ENCODE data around the gene EIF3M. TPM values are rescaled to one million over a fixed set of nuclear protein-coding genes. Genes with fewer than 3 reads are reported as not detected.
A peak's percentile ranks its signal among the peaks of the same experiment; 100 is the strongest.

Gene EIF3M
- total and polyA plus RNA-seq, 10 donors = 171 to 468 (median 254) TPM

DNA sequence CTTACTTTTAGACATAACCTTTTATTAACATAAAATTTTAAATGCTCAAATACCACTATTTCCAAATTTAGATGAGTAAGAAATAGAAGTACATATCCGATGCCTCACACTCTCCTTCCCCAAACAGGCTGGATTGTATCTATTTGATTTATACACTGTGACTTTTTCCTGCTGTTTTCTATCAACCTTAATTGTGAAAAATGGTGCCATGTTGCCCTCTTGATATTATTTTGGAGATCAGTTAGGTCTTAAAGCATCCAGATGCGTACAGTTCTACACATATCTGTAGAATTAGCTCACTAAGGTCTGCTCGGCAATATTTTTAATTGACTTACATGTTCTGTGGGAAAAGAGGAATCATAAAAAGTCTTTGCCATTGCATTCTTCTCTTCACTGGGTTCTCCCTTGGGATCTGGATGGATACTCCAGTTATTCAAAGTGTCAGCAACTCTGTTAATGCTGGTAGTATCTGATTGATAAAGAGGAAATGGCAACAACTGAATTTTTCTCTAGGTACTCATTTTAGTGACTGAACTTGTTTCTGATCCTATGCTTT is 27.2 kb downstream of the EIF3M start:
- whole genome bisulfite sequencing, 5 donors = 80 to 91% (median 85%) methylated on average over 3 of the region's 3 CpGs
- H3K9me3 ChIP-seq = peaks cover 0 to 18% (median 4%) of the 10 kb centered on the region in 8 donors
- intact Hi-C loops (cut with DNase I; ENCODE audit: low total_unique reads) = no loop called here
- peaks cover 0 to 9% (median 3%) of the 10 kb centered on the region in 6 donors for H3K36me3 ChIP-seq
- H3K27ac ChIP-seq = peak overlapping the region in 2 of 8 donors; percentile 16 to 21
- no peak for DNase-seq
- TF ChIP-seq POLR2A (IDR thresholded peaks at IDR 0.05) (no peak), POLR2AphosphoS5 (IDR thresholded peaks at IDR 0.05) (no peak)
- TF ChIP-seq, protein P1, sequence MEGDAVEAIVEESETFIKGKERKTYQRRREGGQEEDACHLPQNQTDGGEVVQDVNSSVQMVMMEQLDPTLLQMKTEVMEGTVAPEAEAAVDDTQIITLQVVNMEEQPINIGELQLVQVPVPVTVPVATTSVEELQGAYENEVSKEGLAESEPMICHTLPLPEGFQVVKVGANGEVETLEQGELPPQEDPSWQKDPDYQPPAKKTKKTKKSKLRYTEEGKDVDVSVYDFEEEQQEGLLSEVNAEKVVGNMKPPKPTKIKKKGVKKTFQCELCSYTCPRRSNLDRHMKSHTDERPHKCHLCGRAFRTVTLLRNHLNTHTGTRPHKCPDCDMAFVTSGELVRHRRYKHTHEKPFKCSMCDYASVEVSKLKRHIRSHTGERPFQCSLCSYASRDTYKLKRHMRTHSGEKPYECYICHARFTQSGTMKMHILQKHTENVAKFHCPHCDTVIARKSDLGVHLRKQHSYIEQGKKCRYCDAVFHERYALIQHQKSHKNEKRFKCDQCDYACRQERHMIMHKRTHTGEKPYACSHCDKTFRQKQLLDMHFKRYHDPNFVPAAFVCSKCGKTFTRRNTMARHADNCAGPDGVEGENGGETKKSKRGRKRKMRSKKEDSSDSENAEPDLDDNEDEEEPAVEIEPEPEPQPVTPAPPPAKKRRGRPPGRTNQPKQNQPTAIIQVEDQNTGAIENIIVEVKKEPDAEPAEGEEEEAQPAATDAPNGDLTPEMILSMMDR (IDR thresholded peaks at IDR 0.05 in 8 of 11, conservative IDR thresholded peaks at IDR 0.05 in 3 of 11) = no peak
- no peaks in the 10 kb centered on the region for H3K27me3 ChIP-seq (replicated peaks in 1 of 7)
- H3K4me1 ChIP-seq = no peaks in the 10 kb centered on the region
- no peak overlapping the region for H3K4me3 ChIP-seq

DNA sequence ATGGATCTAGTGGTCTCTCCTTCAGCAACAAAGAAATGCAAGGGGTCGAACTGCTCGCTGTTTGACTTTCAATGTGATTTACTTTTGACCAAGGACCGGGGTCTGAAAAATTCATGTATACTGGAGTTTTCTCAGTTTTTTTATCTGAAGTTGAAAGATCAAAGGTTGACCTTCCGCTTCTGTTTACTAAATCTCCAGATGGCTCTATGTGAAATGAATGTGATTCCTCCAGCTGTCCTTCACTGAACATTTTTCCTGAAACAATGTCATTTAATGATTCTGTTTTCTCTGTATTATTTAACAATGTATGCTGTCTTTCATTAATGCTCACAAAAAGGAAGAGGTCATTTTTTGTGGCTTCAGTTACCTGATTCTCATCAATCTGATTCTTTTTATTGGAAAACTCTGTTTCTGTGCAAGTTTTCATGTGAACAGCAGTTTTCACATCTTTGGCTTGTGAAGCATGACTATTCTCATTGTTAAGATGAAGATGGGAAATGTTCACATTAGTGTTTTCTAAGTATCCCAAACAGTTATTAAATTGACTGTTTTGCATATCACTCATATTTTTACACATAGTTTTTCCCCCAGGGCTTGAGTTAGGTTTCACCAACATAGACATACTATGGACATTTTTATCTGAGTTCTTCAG is 30.0 kb downstream of the EIF3M start:
- Histone ChIP-seq H3K4me1 (no peaks in the 10 kb centered on the region), H3K36me3 (no peaks in the 10 kb centered on the region), H3K27me3 (replicated peaks in 1 of 7) (no peaks in the 10 kb centered on the region), H3K27ac (peak overlapping the region in 4 of 8 donors; percentile 2 to 20 (median 16)), H3K9me3 (peaks cover 0 to 10% (median 1%) of the 10 kb centered on the region in 8 donors), H3K4me3 (no peak overlapping the region)
- 72 to 78% (median 77%) methylated on average over 4 of the region's 4 CpGs for WGBS, 5 donors
- intact Hi-C loops (cut with DNase I; ENCODE audit: low total_unique reads) = no loop called here
- no peak for TF ChIP-seq POLR2AphosphoS5 (IDR thresholded peaks at IDR 0.05)
- no peak for TF ChIP-seq POLR2A (IDR thresholded peaks at IDR 0.05)
- TF ChIP-seq, protein P1 (IDR thresholded peaks at IDR 0.05 in 8 of 11, conservative IDR thresholded peaks at IDR 0.05 in 3 of 11) = no peak
- no peak for DNase-seq

DNA sequence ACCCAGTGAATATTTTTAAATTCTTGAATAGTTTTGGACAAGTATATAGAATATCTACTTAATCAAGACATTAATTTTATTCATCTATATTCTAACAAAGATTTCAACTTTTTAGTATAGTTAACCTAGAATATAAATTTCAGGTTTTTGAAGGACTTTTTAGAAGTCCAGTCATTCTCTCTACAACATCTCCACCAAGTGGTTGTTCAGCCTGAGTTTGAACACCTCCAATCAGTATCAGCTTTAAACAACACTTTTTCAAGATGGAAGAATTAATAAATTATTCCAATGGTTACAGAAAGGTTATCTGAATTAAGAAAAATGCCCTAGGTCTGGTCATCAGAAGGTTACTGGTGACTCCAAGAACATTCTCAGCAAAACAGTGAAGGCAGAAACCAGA is 31.8 kb downstream of the EIF3M start:
- H3K4me3 ChIP-seq = no peak overlapping the region
- no peak for TF ChIP-seq POLR2AphosphoS5 (IDR thresholded peaks at IDR 0.05)
- TF ChIP-seq, protein P1 (IDR thresholded peaks at IDR 0.05 in 8 of 11, conservative IDR thresholded peaks at IDR 0.05 in 3 of 11) = peak in 1 of 11 experiments; percentile 26

DNA sequence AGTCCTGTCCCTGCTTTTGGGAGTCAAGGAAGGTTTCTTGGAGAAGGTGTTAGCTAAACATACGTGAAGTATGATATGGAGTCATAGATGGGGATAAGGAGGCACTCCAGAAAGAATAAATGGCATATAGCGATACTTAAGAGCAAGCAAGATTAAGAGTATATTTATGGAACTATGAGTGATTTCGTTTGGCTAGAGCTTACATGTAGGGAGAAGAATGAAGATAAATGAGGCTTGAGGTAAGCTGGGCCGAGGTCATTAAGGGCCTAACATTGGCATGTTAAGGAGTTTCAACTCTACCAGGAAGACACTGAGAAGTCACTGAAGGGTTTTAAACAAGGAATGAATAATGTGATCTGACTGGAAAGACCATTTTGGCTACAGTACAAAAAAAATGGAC is 33.3 kb downstream of the EIF3M start:
- no peak for DNase-seq
- Histone ChIP-seq H3K27me3 (replicated peaks in 1 of 7) (peaks cover 0 to 4% (median 0%) of the 10 kb centered on the region in 7 donors), H3K4me3 (no peak overlapping the region), H3K9me3 (peaks cover 0 to 6% (median 0%) of the 10 kb centered on the region in 8 donors), H3K36me3 (no peaks in the 10 kb centered on the region), H3K4me1 (no peaks in the 10 kb centered on the region), H3K27ac (no peak overlapping the region)
- TF ChIP-seq POLR2A (IDR thresholded peaks at IDR 0.05) (no peak), POLR2AphosphoS5 (IDR thresholded peaks at IDR 0.05) (no peak)
- TF ChIP-seq, protein P1 (IDR thresholded peaks at IDR 0.05 in 8 of 11, conservative IDR thresholded peaks at IDR 0.05 in 3 of 11) = no peak
- intact Hi-C loops (cut with DNase I; ENCODE audit: low total_unique reads) = no loop called here
- 78 to 90% (median 81%) methylated on average over 4 of the region's 4 CpGs for WGBS, 5 donors

More for the DNA sequence above, 31.8 kb downstream of the EIF3M start:
- H3K27me3 ChIP-seq (replicated peaks in 1 of 7) = peaks cover 0 to 4% (median 0%) of the 10 kb centered on the region in 7 donors
- H3K9me3 ChIP-seq = no peaks in the 10 kb centered on the region
- intact Hi-C loops (cut with DNase I; ENCODE audit: low total_unique reads) = no loop called here
- H3K36me3 ChIP-seq = no peaks in the 10 kb centered on the region
- H3K27ac ChIP-seq = no peak overlapping the region
- DNase-seq = no peak
- no peaks in the 10 kb centered on the region for H3K4me1 ChIP-seq
